GM19395 (cell line): ENCODE data around the gene SNRPD3.

ENCODE experiments used
- ATAC-seq: cut with Tn5 transposase; IDR thresholded peaks from one replicate; pipeline ENCODE4 v1.9.1; 2021; ENCODE audit warnings: mild to moderate bottlenecking, moderate library complexity; ENCODE audit not compliant: unreplicated experiment

Gene SNRPD3

GRCh38 chr22:24565077-24565476 is 9.3 kb downstream of the SNRPD3 start:
- ATAC-seq: no peak

DNA sequence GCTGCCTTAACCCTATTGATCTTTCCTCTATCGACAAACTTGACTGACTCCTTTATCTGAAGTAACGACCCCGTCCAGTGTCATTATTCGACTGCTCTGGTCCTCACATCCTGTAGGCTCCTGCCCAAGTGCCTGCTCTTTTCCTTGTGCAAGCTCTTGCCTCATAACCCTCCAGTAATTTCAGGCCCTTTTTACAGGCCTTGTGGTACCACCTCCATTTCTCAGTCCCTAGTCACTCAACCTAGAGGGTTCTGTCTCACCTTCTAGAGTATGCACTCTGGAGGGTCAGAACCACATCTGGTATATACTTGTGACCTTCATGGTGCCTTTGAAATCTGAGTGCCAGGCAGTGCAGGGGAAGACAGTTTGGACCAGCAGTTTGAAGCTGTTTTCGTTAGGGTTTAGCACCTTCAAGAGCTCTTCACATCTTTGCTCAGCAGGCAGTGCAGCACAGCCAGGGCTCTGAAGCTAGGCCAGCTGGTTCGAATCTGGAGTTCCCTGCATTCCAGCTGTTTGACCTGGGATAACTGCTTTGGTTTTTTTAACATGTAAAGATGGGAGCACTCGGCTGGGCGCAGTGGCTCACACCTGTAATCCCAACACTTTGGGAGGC is 11.2 kb downstream of the SNRPD3 start:
- ATAC-seq: no peak

DNA sequence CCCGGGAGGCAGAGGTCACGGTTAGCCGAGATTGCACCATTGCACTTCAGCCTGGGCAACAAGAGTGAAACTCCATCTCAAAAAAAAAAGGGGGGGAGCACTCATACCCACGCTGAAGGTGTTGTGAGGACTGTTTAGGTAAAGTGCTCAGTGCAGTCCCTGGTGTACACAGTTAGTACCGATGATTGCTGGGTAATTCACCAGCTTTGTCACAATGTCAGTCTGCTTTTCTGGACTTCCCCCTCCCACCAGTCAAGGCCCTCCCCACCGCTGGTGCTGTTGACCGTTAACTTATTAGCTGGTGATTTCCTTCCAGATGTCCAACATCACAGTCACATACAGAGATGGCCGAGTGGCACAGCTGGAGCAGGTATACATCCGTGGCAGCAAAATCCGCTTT is 11.9 kb downstream of the SNRPD3 start:
- no peak for ATAC-seq

GRCh38 chr22:24571266-24571665 is 15.5 kb downstream of the SNRPD3 start:
- ATAC-seq: no peak

DNA sequence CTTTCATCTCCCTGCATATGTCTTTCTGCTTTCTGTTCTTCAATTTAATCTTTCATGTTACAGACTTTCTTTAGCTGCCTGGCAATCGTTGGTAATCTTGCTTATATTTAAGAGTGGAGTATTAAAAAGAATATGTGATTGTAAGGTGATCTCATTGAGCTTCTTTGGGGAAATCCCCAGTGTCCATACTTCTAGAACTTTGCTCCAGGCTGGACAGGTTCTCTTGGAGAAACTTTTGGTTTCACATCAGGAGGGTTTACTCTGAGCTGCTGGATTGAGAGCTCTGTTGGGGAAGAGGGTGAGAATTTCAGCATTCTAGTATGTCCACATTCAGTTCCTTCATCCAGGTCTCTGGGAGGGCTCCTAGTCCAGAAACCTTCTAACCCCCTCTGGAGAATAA is 21.0 kb downstream of the SNRPD3 start:
- no peak for ATAC-seq

GRCh38 chr22:24578355-24579257 is 22.8 kb downstream of the SNRPD3 start:
- ATAC-seq: no peak

- no peak for ATAC-seq
Measured at GRCh38 chr22:24579258-24579601, 23.4 kb downstream of the SNRPD3 start.

DNA sequence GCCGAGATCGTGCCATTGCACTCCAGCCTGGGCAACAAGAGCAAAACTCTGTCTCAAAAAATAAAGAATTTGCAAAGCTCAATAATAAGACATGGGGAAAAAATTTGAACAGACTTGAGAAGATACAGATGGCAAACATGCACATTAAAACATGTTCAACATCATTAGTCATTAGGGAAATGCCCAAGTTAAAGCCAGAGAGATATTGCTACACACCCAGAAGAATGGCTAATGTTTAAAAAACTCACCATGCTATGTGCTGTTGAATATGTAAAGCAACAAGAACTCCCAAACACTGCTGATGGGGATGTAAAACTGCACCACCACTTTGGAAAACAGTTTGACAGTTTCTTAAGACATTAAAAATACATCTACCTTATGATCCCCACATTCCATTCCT is 24.5 kb downstream of the SNRPD3 start:
- ATAC-seq: no peak

DNA sequence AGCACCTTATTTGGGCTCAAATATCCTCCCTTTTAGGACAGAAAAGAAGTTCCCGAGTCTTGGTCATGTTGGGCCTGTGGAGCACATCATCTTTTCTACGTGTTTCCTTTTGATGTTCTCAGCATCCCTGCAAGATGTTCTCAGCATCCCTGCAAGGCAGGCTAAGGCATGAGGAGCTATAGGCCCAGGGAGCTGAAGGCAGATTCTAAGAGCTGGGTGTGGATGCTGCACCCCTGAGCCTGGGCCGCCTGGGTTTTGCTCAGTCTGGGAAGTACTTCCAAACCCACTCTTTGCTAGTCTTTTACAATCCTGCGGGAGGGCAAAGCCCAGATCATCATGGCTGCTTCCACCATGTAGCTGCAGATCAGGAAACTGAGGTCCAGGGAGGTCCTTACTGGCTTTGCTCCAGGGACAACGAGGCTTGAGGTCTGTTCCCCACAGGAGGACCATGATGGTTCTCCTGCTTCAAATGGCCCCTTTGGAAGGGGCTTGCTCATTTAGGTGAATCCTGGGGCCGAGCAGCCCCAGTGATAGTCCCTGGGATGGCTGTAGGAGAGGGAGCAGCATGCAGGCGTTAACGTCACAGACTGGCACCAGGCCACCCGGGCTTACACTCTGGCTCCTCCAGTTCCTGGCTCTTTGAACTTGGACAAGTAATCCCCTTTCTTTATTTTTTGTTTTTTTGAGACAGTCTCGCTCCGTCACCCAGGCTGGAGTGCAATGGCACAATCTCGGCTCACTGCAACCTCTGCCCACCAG is 26.4 kb downstream of the SNRPD3 start:
- ATAC-seq: no peak

DNA sequence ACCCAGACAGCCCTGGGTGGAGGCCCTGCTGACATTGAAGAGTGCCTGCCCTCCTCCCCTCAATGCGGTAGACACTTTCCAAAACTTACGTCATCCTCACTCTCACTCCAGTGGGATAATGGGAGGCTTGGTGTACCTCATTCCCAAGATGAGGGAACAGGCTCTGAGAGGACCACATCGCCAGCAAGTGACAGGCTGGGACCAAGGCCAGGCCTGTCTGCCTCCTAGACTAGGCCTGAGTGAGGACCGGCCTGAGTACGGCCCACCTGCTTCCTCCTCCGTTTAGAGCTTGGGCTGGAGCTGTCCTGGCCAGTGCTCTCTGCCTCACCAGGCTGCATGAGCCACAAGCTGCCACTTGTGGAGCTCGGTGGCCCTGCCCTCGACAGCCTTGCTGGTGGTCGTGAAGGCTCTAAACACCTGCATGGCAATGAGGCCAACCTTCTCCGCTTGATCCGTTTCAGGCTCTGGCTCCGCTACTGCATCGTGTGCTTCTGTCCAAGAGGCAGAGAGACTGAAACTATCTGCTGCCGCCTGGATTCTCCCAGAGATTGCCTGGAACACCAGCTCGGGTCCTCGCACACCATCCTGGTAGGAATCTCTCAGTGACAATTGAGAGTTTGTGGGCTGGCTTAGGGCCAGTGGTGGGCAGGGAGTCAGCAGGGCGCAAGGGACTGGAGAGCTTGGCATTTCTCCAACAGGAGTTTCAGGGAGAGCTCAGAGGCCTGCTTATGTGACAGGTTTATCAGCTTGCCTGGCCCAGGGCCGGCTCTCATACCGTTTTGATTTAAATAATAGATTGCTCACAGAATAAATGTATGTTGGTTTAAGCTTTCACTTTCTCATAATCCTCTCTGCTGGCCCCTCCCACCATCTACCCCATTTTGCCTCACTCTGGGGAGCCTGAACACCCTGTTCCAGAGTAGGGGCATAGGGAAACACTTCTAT is 27.7 kb downstream of the SNRPD3 start:
- ATAC-seq: no peak

DNA sequence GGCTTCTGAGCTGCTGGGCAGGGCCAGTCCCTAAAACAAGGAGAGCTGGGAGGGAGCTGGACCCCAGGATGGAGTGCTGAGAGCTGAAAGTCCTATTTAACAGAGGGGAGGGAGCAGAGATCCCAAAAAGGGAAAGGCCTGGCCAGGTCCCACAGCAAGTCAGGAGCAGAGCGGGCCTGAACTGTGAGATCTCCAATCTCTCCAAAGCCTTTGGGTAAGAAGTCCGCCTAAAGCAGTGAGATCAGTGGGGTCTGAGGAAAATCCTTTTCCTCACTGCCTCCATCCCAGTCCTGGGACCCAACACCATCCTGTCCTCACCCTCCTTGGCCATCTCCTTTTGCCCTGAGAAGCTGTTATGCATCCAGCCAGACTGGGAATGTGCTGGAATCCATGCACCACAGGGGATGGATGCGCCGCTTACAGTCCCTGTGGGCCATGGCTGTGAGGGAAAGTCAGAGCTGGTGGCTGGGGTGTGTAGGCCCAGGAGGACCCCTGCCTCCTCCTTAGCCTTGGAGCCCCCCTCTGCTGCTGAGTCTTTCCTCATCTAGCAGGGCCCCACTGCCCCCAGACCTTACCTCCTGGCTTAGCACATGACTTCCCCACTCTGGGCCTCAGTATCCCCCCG is 28.5 kb downstream of the SNRPD3 start:
- no peak for ATAC-seq

DNA sequence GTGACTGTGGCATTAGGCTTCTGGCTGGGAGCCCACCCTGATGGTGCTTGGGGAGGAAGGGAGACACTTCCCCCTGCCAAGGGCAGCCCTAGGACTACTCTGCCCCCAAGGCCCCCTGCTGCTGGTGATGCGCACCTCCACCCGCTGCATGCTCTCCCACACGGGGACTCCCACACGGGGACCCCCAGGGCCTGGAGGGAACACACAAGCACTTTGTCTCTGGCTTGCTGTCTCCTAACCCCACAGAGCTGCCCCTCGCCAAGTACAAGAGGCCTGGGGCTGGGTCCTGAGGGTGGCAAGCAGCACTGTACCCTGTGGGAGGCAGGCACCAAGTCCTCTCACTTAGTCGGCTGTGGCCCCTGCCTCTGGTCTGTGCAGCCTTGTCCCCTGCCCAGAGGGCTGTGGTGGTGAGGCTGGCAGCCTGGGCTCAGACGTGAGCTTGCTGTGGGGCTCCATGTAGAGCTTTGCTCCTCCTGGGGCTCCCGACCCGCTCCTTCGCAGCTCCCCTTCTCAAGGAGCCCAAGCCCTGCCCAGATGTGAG is 29.1 kb downstream of the SNRPD3 start:
- no peak for ATAC-seq

GRCh38 chr22:24585461-24585860 is 29.7 kb downstream of the SNRPD3 start:
- ATAC-seq: no peak

DNA sequence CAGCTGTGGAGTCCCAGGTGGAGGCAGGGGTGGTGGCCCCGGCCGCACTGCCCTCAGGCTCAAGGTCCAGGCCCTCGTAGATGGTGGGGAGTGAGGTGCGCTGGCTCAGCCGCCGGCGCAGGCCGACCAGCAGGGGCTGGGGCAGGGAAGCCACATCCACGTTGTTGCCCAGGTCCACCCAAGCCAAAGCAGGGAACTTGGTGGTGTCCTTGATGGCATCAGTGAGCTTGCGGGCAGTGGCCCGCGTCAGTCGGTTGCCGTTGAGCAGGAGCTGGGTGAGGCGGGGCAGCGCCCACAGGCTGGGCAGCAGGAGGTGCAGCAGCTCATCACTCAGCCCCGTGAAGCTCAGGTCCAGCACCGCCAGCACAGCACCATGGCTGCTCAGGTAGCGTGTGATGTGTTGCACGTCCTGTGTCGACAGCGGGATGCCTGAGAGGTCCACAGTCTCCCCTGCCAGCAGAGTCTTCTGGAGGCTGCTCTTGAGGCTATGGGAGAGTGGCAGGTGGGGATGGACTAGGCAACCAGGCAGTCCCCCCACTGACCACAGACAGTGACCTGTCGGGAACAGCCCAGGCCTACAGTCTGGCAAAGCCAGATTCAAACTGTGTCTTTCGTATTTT is 30.2 kb downstream of the SNRPD3 start:
- ATAC-seq: no peak

DNA sequence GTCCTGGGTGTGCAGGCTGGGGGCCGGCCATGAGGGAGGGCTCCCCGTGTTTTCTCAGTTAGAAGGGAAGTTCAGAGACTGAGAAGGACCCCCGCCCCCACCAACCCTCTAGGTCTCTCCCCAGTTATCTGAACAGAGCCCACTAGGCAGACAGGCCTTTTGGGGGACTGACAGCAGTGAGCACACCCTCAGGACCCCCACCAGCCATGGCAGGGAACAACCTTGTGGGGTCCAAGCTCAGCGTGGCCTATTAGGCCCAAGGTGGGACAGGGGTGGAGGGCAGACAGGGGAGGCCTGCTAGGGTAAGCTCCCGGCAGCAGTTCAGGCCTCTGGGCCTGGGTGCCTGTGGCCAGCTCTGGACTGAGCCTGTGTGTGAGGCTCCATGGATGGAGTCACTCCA is 31.5 kb downstream of the SNRPD3 start:
- ATAC-seq: no peak

GRCh38 chr22:24587948-24588347 is 32.1 kb downstream of the SNRPD3 start:
- no peak for ATAC-seq

- no peak for ATAC-seq
Measured at GRCh38 chr22:24588381-24588756, 32.6 kb downstream of the SNRPD3 start.

- no peak for ATAC-seq
Measured at GRCh38 chr22:24588757-24589481, 33.1 kb downstream of the SNRPD3 start.

DNA sequence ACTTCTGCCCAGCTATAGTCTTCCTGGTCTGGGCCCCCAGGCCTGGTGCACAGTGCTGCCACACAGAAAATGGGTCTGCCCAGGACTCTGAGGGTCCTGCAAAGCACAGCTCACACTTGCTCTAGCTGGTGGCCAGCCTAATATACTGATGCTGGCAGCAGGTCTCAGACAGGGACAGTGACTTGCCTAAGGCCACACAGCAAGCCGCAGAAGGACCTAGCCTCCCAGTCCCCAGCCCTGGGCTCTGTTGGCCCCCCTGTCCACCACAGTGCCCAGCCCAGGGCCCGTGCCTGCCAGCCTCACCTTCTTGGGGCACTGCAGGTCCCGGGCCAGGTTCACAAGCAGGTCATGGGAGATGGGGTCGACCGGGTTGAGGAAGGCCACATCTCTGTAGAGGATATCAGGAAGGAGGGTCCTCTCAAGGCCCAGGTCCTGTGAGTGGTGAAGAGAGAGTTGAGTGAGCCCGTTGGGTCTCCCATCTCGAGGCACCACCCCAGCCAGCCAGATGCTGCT is 33.8 kb downstream of the SNRPD3 start:
- ATAC-seq: no peak
